GM12891 (cell line): Measurements from ENCODE around the gene LRP6.

Source experiments
- POLR2A ChIP-seq: IDR thresholded peaks from 2 replicates; pipeline ENCODE4 v1.6.1; 2011; ENCODE audit warnings: low read depth, low read length, control low read depth
- POLR2AphosphoS5 ChIP-seq: IDR thresholded peaks from 2 replicates; pipeline ENCODE4 v1.6.1; 2011; ENCODE audit warnings: low read depth, low read length, control low read depth
- POU2F2 ChIP-seq: IDR thresholded peaks from 2 replicates; pipeline ENCODE4 v1.6.1; 2011; ENCODE audit warnings: low read depth, mild to moderate bottlenecking, control low read depth, low read length, moderate library complexity
- TAF1 ChIP-seq: IDR thresholded peaks from 2 replicates; pipeline ENCODE4 v1.6.1; 2011; ENCODE audit warnings: low read depth, low read length, control low read depth

GRCh38 chr12:12265571-12266388 is 1.1 kb downstream of the LRP6 start:
- TF ChIP-seq POLR2AphosphoS5: no peak
- no peak for TF ChIP-seq POLR2A
- no peak for TF ChIP-seq TAF1
- TF ChIP-seq POU2F2: no peak
